Pancreas (tissue), 10 donors: ENCODE data around the gene LRFN5. TPM values are rescaled to one million over a fixed set of nuclear protein-coding genes. Genes with fewer than 3 reads are reported as not detected.

ENCODE experiments used
- ATAC-seq, 4 donors: fragments of 200-7000 bp; cut with Tn5 transposase; one replicate each; pipeline versions ENCODE4 v1.8.0 to v1.9.1; 2020; ENCODE audit warnings: mild to moderate bottlenecking in 4 of 4, moderate library complexity in 4 of 4
- DNase-seq, 6 donors: peaks; one replicate each; pipeline ENCODE4 v3.0.0-alpha.2; 2020
- FAIRE-seq: peaks from 2 replicates; lab custom pipeline; 2012; peaks lifted over from hg19 to GRCh38; lab: Jason Lieb, UNC
- H3K27ac ChIP-seq, 4 donors: fragments of 200-600 bp; sonication (generic); 1 replicate in 3 of 4; 2 replicates in 1 of 4; pipeline versions ENCODE4 v1.5.0 to v1.8.0; 2020
- H3K27me3 ChIP-seq, 4 donors: fragments of 200-600 bp; one replicate each; pipeline ENCODE4 v1.8.0; 2021
- H3K36me3 ChIP-seq, 3 donors: fragments of 200-600 bp; sonication (generic) in 1 of 3; one replicate each; pipeline versions ENCODE4 v1.5.0 to v1.8.0; 2020 to 2021
- H3K4me1 ChIP-seq, 3 donors: fragments of 200-600 bp; one replicate each; pipeline ENCODE4 v1.8.0; 2021
- H3K4me3 ChIP-seq, 4 donors: fragments of 200-600 bp; sonication (generic) in 2 of 4; one replicate each; pipeline versions ENCODE4 v1.5.0 to v1.8.0; 2020 to 2021
- H3K9me3 ChIP-seq, 4 donors: fragments of 200-600 bp; one replicate each; pipeline ENCODE4 v1.8.0; 2021
- CTCF ChIP-seq, 4 donors: fragments of 200-600 bp; sonication (generic) in 3 of 4; IDR thresholded peaks; one replicate each; pipeline versions ENCODE4 v1.5.0 to v1.8.0; 2021; ENCODE audit warnings: antibody characterized with exemption in 4 of 4
- WGBS, 2 donors: extraction: QIAGEN DNeasy Blood & Tissue Kit; methylation state at CpG; one replicate each; pipeline ENCODE4 v1.1.7; 2013; 5-methylcytosine and 5-hydroxymethylcytosine counted together
- intact Hi-C, 3 donors: fragments of 100-400 bp; cut with DNase I; formaldehyde crosslinking; loops; one replicate each; pipeline versions ENCODE4 v1.11.1 to v1.14.2; 2022
- polyA plus RNA-seq, 2 donors: library from polyadenylated mRNA; stranded (reverse); fragments of 200-250 nt; gene quantifications; one replicate each; pipeline ENCODE4 v1.2.3, GENCODE V29; 2013
- total RNA-seq, 6 donors: library from RNA; stranded (reverse); fragmentation: NEBNext Ultra II Directional in 4 of 6; extraction: Animal tissue kit (Norgen Biotek cat#: 25700) in 4 of 6; gene quantifications; one replicate each; pipeline versions ENCODE4 v1.2.1 to v1.2.4, GENCODE V29; 2021 to 2023
- donor health status: healthy with polysubstance abuse.
- donor health status: DM: no; HTN: no; CAD: no; lungs with moderate emphysema.
- donor health status: DM: no; HTN: no; CAD: no.
- donor health status: control.
- donor health status: control.
- donor health status: Bipolar disorder and iron deficiency.
- donor health status: DM: yes; HTN: yes; CAD: no.
- donor health status: DM: no; HTN: no; CAD: no.
- donor health status: DM: no; HTN: no; CAD: no.
- donor health status: DM: yes; HTN: yes; CAD: no.

LRFN5 gene
- total and polyA plus RNA-seq, 8 donors, result 0.13 to 1.4 (median 0.29) TPM

- Histone ChIP-seq H3K4me3 (no peak overlapping the region), H3K4me1 (no peaks in the 10 kb centered on the region), H3K27me3 (no peaks in the 10 kb centered on the region), H3K9me3 (no peaks in the 10 kb centered on the region), H3K27ac (no peak overlapping the region), H3K36me3 (no peaks in the 10 kb centered on the region)
- intact Hi-C loops, result no loop called here
- FAIRE-seq (no peak), DNase-seq (no peak), ATAC-seq (no peak)
- no peak for TF ChIP-seq CTCF (IDR thresholded peaks at IDR 0.05)
Observed at GRCh38 chr14:41916313-41916712, 309.6 kb downstream of the LRFN5 start.

- Histone ChIP-seq H3K9me3 (no peaks in the 10 kb centered on the region), H3K27ac (no peak overlapping the region), H3K4me1 (no peaks in the 10 kb centered on the region), H3K4me3 (no peak overlapping the region), H3K27me3 (no peaks in the 10 kb centered on the region), H3K36me3 (no peaks in the 10 kb centered on the region)
- TF ChIP-seq CTCF (IDR thresholded peaks at IDR 0.05), result no peak
- intact Hi-C loops, result no loop called here
- FAIRE-seq (no peak), ATAC-seq (peak in 3 of 4 donors; percentile 64 to 79 (median 69)), DNase-seq (peak in 1 of 6 donors; percentile 2)
- WGBS, 2 donors, result 5 to 11% methylated on average over 2 of the region's 2 CpGs
Observed at GRCh38 chr14:41925409-41925808, 318.7 kb downstream of the LRFN5 start.

- no peak for TF ChIP-seq CTCF (IDR thresholded peaks at IDR 0.05)
- Histone ChIP-seq H3K36me3 (no peaks in the 10 kb centered on the region), H3K4me1 (no peaks in the 10 kb centered on the region), H3K27ac (no peak overlapping the region), H3K4me3 (no peak overlapping the region), H3K27me3 (no peaks in the 10 kb centered on the region), H3K9me3 (no peaks in the 10 kb centered on the region)
- DNase-seq (no peak), ATAC-seq (no peak), FAIRE-seq (no peak)
- 64 to 69% methylated on average over 7 of the region's 7 CpGs for WGBS, 2 donors
- intact Hi-C loops, result no loop called here
Observed at GRCh38 chr14:41950428-41951151, 343.9 kb downstream of the LRFN5 start.
